ENCODE measurements around the gene LRBA. TPM values are rescaled to one million over a fixed set of nuclear protein-coding genes. Genes with fewer than 3 reads are reported as not detected.
"Not testable (repeated sequence)": the region's sequence is repeated elsewhere in the genome, so short reads cannot be mapped to it uniquely, and the experiment has no call there.

Gene LRBA
- total and polyA plus RNA-seq, 9 donors = 9.7 to 49.2 (median 30.4) TPM

DNA sequence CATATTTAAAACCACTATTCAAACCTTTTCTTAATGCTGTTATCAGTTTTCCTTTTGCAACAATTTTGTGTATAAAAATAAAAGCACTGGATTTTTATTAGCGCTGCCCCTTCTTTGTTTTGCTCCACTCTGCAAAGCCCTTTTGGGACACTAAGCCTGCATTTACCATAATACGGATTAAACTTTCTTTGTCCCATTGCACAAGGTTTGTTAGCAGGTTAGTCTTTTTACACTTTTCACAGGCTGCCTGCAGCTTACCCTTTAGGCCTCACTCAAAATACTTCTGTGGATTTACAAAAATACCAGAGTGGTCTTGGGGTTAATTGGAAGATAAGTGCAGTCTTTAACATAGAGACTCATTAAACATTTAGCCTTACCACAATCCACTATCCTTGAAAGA lies 468.8 kb downstream of the LRBA start:
- H3K27ac ChIP-seq = no peak overlapping the region
- H3K9me3 ChIP-seq = no peaks in the 10 kb centered on the region
- no peak overlapping the region for H3K4me3 ChIP-seq
- TF ChIP-seq, protein P1, sequence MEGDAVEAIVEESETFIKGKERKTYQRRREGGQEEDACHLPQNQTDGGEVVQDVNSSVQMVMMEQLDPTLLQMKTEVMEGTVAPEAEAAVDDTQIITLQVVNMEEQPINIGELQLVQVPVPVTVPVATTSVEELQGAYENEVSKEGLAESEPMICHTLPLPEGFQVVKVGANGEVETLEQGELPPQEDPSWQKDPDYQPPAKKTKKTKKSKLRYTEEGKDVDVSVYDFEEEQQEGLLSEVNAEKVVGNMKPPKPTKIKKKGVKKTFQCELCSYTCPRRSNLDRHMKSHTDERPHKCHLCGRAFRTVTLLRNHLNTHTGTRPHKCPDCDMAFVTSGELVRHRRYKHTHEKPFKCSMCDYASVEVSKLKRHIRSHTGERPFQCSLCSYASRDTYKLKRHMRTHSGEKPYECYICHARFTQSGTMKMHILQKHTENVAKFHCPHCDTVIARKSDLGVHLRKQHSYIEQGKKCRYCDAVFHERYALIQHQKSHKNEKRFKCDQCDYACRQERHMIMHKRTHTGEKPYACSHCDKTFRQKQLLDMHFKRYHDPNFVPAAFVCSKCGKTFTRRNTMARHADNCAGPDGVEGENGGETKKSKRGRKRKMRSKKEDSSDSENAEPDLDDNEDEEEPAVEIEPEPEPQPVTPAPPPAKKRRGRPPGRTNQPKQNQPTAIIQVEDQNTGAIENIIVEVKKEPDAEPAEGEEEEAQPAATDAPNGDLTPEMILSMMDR (IDR thresholded peaks at IDR 0.05) = no peak
- TF ChIP-seq EP300 (IDR thresholded peaks at IDR 0.05) (no peak), POLR2A (IDR thresholded peaks at IDR 0.05) (no peak)
- WGBS, 3 donors = 88 to 92% (median 89%) methylated on average over 2 of the region's 2 CpGs
- no peaks in the 10 kb centered on the region for H3K4me1 ChIP-seq (ENCODE audit: insufficient read depth)
- no peak for DNase-seq
- intact Hi-C loops (cut with DNase I) = no loop called here
- H3K36me3 ChIP-seq = no peaks in the 10 kb centered on the region
- peaks cover 4% of the 10 kb centered on the region for H3K27me3 ChIP-seq

DNA sequence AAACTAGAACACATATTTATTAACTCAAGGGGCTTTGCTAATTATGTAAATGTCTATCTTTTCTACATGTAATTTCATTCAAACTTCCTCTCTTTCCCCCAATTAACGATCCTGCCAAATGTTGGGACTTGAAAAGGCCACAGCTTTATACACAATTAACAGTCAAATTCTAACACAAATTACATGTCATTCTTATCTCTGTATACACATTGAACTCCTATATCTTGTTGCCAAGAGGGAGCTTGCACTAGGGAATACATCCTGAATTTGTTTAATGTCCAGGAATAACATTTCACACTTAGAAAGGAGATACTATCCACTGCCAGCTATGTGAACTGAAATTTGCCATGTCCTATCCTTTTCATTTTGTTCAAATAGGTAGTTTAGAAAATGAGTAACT lies 472.0 kb downstream of the LRBA start:
- H3K36me3 ChIP-seq = no peaks in the 10 kb centered on the region
- H3K4me3 ChIP-seq = no peak overlapping the region
- H3K4me1 ChIP-seq (ENCODE audit: insufficient read depth) = no peaks in the 10 kb centered on the region
- H3K27ac ChIP-seq = no peak overlapping the region
- no peaks in the 10 kb centered on the region for H3K27me3 ChIP-seq
- intact Hi-C loops (cut with DNase I) = no loop called here
- no peak for DNase-seq
- TF ChIP-seq POLR2A (IDR thresholded peaks at IDR 0.05) = no peak
- WGBS, 3 donors = 27 to 50% (median 39%) methylated on average over 1 of the region's 1 CpG
- no peaks in the 10 kb centered on the region for H3K9me3 ChIP-seq

DNA sequence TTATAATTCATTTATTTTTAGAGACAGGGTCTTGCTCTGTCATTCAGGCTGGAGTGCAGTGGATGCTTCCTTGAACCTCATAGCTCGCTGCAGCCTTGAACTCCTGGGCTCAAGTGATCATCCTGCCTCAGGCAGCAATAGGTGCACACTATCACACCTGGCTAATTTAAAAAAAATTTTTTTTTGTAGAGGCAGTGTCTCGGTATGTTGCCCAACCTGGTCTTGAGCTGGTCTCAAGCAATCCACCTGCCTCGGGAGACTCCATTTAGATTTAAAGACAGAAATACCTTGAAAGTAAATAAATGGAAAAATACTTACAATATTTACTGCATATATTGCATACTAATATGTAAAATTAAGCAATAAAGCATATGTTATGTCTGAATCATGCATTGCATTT lies 473.4 kb downstream of the LRBA start:
- no peak for TF ChIP-seq EP300 (IDR thresholded peaks at IDR 0.05)
- TF ChIP-seq, protein P1 (IDR thresholded peaks at IDR 0.05) = no peak
- no peak for TF ChIP-seq POLR2A (IDR thresholded peaks at IDR 0.05)
- Histone ChIP-seq H3K4me1 (ENCODE audit: insufficient read depth) (no peaks in the 10 kb centered on the region), H3K27me3 (no peaks in the 10 kb centered on the region), H3K4me3 (no peak overlapping the region), H3K9me3 (no peaks in the 10 kb centered on the region), H3K36me3 (no peaks in the 10 kb centered on the region), H3K27ac (no peak overlapping the region)
- DNase-seq = no peak
- intact Hi-C loops (cut with DNase I) = no loop called here
- WGBS, 3 donors = 94 to 96% (median 95%) methylated on average over 3 of the region's 3 CpGs

DNA sequence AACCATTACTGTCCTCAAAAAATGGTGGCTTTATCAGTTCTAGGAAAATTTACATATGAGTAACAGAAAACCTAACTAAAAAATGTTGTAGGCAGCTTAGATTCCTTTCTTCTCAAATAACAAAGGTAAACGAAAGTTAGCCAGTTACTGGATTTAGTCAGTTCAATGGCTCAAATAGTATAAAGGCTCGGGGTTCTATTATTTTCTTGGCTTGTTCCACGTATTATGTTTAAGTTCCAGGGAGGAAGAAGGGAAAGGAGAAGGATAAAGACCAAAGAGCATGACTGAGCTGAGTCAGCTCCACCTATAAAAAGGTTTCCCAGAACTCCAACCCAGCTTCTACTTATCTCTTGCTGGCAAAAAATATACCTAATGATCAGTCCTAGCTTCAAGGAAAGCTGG lies 474.1 kb downstream of the LRBA start:
- WGBS, 3 donors = 69 to 73% (median 70%) methylated on average over 3 of the region's 3 CpGs
- Histone ChIP-seq H3K4me3 (no peak overlapping the region), H3K27me3 (no peaks in the 10 kb centered on the region), H3K27ac (no peak overlapping the region), H3K36me3 (no peaks in the 10 kb centered on the region), H3K4me1 (ENCODE audit: insufficient read depth) (no peaks in the 10 kb centered on the region), H3K9me3 (no peaks in the 10 kb centered on the region)
- intact Hi-C loops (cut with DNase I) = no loop called here
- TF ChIP-seq, protein P1 (IDR thresholded peaks at IDR 0.05) = no peak
- TF ChIP-seq EP300 (IDR thresholded peaks at IDR 0.05) = no peak
- no peak for TF ChIP-seq POLR2A (IDR thresholded peaks at IDR 0.05)
- DNase-seq = no peak

DNA sequence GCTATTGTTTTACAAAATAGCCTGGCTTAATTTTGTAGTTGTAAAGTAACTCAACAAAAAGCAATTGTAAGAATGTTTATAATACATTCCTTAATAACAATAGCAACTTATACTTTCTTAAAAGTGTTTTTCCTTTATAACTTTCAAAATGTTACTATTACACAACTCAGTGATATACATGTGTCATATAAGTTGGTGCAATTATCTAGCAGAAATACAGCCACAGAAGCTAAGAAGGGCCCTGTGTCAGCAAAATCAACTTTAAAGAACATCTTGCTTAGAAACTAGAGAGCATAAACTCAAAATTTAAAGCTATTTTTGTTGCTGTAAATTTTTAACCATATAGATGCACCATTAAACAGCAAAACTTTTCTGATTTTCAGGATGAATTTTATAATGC lies 474.5 kb downstream of the LRBA start:
- Histone ChIP-seq H3K27me3 (no peaks in the 10 kb centered on the region), H3K36me3 (no peaks in the 10 kb centered on the region), H3K9me3 (no peaks in the 10 kb centered on the region), H3K4me1 (ENCODE audit: insufficient read depth) (no peaks in the 10 kb centered on the region), H3K27ac (no peak overlapping the region), H3K4me3 (no peak overlapping the region)
- intact Hi-C loops (cut with DNase I) = no loop called here
- DNase-seq = no peak
- TF ChIP-seq, protein P1 (IDR thresholded peaks at IDR 0.05) = no peak
- TF ChIP-seq EP300 (IDR thresholded peaks at IDR 0.05) (no peak), POLR2A (IDR thresholded peaks at IDR 0.05) (no peak)

DNA sequence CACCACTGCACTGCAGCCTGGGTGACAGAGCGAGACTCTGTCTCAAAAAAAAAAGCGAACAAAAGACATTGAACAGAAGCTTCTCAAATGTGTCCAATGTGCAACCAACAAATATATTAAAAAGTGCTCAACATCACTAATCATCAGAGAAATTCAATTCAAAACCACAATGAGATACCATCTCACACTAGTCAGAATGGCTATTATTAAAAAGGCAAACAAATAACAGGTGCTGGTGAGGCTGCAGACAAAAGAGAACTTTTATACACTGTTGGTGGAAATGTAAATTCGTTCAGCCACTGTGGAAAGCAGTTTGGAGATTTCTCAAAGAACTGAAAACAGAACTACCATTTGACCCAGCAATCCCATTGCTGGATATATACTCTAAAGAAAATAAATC lies 477.2 kb downstream of the LRBA start:
- H3K4me1 ChIP-seq (ENCODE audit: insufficient read depth); H3K27me3 ChIP-seq; H3K36me3 ChIP-seq; DNase-seq; H3K27ac ChIP-seq; intact Hi-C loops (cut with DNase I); H3K4me3 ChIP-seq; H3K9me3 ChIP-seq: not testable (repeated sequence)
- WGBS, 3 donors = 96 to 98% (median 98%) methylated on average over 3 of the region's 3 CpGs

Data from ovary (tissue), 9 donors.